SU-DHL-6 (cell line): ENCODE data around the gene TEAD1.

Experiments
- EZH2phosphoT487 ChIP-seq: fragments of 200-600 bp; sonication (generic), shearing (Covaris generic); conservative IDR thresholded peaks from 2 replicates; pipeline ENCODE4 v1.6.1; 2018; ENCODE audit warnings: mild to moderate bottlenecking, antibody characterized with exemption, low read length, moderate library complexity, mixed read lengths
- TF ChIP-seq, protein P1 (sequence below): fragments of 200-600 bp; sonication (generic); IDR thresholded peaks from one replicate; pipeline ENCODE4 v1.5.1; 2017; ENCODE audit warnings: antibody characterized with exemption, mild to moderate bottlenecking, low read length, moderate library complexity; ENCODE audit not compliant: insufficient read depth, poor library complexity, severe bottlenecking

DNA sequence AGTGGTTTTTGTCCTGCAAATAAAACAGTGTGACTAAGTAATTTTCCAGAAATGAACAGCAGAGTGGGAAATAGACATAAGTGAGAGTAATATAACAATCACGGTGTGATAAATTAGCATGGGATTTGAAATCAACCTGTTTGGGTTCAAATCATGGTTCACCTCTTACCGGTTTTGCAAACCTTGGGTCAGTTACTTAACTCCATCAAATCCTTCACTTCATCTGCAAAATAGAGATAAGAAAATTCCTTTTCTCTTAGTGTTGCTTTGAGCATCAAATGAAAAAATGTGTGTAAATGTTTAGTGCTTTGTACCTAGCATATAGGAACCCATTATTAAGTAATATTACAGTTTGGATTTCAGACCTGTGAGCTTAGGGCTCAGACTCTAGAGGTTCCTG lies 152.2 kb downstream of the TEAD1 start:
- TF ChIP-seq, protein P1, sequence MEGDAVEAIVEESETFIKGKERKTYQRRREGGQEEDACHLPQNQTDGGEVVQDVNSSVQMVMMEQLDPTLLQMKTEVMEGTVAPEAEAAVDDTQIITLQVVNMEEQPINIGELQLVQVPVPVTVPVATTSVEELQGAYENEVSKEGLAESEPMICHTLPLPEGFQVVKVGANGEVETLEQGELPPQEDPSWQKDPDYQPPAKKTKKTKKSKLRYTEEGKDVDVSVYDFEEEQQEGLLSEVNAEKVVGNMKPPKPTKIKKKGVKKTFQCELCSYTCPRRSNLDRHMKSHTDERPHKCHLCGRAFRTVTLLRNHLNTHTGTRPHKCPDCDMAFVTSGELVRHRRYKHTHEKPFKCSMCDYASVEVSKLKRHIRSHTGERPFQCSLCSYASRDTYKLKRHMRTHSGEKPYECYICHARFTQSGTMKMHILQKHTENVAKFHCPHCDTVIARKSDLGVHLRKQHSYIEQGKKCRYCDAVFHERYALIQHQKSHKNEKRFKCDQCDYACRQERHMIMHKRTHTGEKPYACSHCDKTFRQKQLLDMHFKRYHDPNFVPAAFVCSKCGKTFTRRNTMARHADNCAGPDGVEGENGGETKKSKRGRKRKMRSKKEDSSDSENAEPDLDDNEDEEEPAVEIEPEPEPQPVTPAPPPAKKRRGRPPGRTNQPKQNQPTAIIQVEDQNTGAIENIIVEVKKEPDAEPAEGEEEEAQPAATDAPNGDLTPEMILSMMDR, result no peak
- TF ChIP-seq EZH2phosphoT487, result no peak
